Muscle of arm (tissue), 14 donors: ENCODE data around the gene AGMO. TPM values are rescaled to one million over a fixed set of nuclear protein-coding genes. Genes with fewer than 3 reads are reported as not detected.

Source experiments
- DNase-seq: peaks from one replicate; pipeline ENCODE4 v3.0.0-alpha.2; 2013
- long read RNA-seq, 11 donors: transcript quantifications; one replicate each; lab custom pipeline, GENCODE V29; 2026
- polyA plus RNA-seq, 12 donors: library from polyadenylated mRNA; unstranded; fragments of 120-200 nt; gene quantifications; one replicate each; pipeline ENCODE4 v1.2.1, GENCODE V29; 2013; ENCODE audit not compliant: insufficient read length in 12 of 12

The AGMO gene
- under 1 TPM in 10 of 12 donors, not detected in 2; 0.28 to 0.59 (median 0.37) TPM for polyA plus RNA-seq
- long read RNA-seq, donor 1, partial matches to known transcripts, result 0 of 1 reads
- long read RNA-seq, donor 1, other reads (novel, unspliced or antisense), result 0 of 1 reads
- long read RNA-seq, donor 2, result 0 reads
- long read RNA-seq, donor 3, result 0 reads
- long read RNA-seq, donor 4, result 0 reads
- long read RNA-seq, donor 5, result 0 reads
- long read RNA-seq, donor 6, result 0 reads
- long read RNA-seq, donor 7, result 0 reads
- long read RNA-seq, donor 8, result 0 reads
- long read RNA-seq, donor 9, result 0 reads
- long read RNA-seq, donor 10, result 0 reads
- long read RNA-seq, donor 11, result 0 reads

DNA sequence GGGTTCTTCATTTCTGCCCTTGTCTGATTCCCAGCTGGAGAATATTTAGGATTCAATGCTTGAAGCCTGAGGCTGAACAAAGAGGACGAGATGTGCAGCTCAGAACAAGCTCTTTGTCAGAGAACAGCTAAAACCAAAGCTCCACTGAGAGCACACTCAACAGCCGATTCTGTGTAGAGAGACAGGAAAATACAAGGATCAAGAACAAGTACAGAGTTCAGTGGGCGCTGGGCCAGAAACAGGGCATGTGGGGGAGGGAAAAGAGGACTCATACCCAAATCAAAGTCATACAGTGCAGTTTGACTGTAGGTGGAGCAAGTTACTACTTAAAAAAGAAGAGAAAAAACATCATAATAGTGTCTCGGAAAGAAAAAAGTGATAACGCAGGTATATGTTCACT is at the start of gene AGMO:
Gene AGMO, minus strand, starts transcription at position 181 of the 400 bp plus-strand sequence.
- DNase-seq, result no peak

DNA sequence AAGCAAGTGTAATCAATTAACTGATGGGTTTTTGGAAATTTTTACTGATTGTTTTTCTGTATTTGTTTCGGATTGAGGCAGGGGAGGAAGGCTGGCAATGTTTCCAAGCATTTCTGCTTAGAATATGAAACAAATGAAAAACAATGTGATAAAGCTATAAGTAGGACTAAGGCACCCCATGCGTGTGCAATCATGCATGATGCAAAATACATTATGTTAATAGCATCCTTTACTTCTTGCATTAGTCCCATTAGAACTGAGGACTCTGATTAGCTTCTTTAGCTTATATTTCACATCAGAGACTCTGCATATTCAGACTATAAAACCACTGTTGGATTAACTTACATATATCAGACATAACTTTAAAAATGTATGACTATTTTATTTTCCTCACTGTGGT is 48.7 kb upstream of the AGMO start:
- no peak for DNase-seq

DNA sequence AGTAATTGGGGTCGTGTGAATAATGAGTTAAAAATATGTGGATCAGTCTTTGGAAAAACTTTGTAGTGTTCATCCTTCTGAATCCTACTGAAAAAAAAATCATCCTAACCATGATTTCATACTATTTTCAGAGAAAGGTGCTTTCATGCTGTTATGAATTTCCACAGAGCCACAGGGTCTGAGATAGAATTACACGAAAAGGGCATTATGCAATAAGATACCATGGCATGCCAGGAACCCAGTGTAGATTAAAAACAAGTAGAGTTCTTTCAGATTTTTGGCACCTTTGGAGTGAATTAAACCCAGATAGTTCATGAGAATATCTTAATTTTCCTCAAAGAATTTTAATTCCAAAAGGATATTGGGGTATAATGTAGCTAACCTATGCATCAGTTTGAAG is 47.5 kb upstream of the AGMO start:
- DNase-seq, result no peak

DNA sequence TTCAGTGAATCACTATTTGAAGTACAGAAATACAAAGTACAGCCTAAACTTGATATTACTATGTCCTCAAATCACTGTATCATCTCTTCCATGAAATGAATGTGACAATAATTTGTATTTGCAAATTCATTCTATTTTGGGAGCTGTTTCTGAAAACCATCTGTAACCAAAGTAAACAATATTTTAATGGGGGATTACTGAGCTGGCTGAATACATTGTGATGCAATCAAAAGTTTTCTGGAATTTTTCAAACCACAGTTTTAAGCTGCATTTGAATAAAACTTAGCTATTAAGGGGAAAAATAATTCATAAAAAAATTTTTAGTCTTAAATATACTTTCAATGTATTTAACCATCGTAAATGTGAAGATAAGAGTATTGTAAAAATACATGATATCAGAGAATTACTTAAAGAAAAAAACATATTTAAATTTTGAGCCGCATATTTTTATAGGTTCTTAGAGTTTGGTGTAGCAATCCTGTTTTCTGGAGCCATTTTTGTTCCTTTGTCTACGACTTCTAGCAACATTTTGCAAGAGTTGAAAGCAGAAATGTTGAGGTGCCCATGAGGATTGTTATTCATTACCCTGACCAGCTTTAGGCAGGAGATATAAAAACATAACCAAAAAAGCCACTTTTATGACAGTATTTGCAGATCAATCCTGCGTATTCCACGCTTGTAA is 45.9 kb upstream of the AGMO start:
- no peak for DNase-seq

DNA sequence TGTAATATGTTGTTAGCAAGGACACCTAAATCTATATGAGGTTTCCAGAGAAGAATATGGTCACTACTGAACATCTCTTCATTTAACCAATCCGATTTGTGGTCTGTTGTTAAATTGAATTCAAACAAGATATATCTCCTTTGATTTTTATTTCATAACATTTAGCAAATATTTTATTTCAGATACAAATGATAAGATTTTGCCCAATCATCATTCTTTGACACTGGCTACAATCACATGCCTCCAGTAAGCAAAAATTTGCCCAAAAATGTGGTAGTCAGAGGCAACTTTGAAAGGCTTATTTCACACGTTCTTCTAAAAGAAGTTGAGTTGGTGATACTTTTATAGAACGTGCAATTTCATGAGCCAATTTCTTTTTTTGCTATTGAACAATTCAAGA is 44.7 kb upstream of the AGMO start:
- DNase-seq, result no peak

DNA sequence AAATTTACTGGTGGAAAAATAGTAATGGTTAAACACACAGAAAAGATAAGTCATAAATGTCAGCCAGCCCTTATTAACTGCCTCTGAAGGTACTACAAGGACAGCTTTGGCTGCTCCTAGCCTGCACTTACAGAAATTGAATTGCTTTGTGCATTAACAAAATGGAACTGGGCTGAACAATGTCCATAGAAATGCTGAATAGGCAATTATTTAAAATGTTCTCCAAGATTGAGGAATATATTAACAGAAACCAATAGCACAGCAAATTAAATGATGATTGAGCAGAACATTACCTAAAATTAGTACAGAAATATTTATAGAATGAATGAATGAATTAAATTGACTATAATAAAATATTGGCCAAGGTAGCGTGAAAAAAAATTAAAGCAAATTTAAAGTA is 42.4 kb upstream of the AGMO start:
- no peak for DNase-seq

DNA sequence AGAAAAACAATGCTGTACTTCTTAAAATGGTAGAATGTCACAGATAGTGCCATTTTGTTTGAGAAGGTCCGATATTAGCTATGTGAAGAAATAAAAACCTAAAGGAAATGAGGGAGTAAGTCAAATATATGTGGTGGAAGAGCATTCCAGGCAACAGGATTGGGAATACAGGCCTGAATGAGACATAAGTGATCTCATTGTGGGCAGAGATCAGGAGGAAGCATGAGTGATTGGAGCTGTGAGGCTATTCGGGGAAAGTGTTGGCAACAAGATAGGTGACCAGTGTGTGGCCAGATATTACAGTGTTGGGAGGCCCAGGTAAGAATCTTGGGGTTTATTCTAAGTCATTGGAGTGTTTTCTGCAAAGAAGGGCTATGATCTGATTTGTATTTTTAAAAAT is 41.3 kb upstream of the AGMO start:
- no peak for DNase-seq

DNA sequence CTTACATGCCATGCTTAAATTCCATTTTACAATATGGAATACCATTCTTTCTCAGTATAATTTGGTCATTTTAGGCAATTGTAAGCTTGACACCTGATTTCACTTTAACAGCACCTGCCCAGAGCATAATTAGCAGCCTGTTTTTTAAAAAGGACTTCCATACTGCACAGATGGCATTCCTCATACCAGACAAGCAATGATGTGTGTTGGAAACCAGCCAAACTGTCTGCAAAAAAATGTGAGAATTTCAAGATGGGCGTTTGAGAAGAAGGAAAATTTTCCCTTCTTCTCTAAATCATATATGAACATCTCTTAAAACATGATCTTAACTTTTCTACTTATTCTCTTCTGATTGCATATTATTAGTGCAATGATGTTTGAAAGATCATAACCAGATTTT is 40.4 kb upstream of the AGMO start:
- no peak for DNase-seq

DNA sequence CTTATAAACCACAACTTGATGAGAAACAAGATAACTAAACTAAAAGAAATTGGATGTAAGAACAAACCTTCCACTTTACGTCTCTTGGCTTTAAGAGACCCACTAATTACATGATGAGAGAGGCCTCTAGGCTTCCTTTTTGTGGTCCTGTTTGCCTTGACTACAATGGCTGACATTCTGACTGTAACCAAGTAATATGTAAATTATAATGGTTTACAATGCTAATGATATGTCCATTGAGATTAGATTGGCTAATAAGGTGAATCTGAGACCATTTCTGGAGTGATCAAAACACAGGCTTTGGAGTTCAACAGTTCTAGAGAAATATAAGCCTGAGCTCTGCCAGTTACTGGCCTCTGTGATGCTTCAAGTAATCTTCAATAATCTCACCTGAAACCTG is 39.4 kb upstream of the AGMO start:
- no peak for DNase-seq

DNA sequence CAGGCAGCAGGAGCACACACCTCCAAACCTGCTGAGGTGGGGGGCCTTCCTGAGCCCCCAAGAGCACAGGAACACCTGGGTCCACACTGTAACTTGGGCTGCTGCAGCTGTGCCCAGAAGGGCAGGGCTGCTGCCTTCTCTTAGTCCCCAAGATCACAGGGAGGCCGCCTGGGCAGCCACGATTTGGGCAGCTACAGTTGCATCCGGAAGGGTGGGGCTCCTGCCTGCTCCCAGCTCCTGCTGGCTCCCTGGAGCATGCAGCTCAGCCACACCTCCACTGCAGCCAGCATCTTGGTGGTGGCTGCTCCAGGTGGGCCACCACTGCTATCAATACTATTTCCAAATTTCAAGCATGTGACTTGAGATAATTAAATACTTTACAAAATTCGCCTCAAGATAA is 38.5 kb upstream of the AGMO start:
- no peak for DNase-seq

DNA sequence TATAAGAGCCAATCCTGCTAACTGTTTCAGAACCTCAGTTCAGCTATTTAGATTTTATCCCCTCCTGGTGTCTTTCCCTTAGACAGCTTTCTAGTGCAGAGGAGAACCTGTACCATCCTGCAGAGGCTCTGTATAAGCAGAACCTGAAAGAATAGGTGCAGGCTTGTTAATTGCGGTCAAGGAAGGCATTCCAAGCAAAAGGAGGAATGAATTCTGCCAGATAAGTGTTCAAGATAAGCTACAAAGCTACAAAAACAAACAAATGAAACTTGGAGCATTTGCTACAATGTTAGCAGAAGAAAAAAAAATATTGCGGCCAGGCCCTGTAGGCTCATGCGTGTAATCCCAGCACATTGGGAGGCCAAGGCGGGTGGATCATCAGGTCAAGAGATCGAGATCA is 32.6 kb upstream of the AGMO start:
- DNase-seq, result no peak

DNA sequence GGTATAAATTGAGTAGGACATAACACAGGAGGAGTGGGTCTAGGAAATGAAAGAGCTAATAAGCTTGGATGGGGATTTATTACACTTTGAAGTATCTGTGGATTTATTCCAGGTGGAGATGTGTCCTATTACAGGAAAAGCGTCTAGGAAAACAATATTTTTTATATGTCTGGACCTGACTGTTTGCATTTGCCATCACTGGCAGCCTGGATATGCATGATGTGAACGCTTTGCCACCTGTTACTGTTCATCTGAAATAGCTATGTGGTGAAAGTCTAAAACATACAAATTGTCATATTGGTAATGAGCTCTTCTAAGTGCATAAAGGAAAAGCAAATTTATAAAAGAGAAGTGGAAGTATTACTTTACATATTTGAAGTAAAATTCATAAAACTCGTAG is 31.6 kb upstream of the AGMO start:
- DNase-seq, result peak; percentile 40

DNA sequence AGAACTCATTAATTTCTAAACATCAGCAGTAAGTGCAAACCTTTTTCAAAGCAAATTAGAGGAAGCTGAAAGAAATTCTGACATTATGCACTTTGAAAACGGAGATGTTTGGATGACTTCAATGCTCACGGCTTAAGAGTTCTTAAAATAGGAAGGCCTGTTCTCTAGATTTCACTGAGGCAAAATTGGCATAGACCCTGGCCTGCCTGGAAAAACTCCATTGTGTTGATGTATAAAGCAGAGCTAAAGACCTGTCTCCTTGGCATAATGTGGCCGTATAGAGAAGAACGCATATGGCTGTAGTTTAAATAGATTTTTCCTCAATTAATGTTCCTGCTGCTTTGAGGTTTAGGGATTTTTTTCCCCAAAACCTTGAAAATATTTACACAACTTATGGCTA is 24.5 kb upstream of the AGMO start:
- peak; percentile 71 for DNase-seq

DNA sequence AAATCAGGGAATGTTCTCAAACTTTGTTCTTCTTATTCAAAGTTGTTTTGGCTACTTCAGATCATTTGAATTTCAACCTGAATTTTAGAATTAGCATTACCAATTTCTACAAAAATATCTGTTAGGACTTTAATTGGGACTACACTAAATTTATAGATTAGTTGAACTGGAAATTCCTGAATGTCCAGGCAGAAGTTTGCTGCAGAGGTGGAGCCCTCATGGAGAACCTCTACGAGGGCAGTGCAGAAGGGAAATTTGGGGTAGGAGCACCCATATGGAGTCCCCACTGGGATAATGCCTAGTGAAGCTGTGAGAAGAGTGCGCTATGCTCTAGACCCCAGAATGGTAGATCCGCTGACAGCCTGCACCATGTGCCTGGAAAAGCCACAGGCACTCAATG is 22.8 kb upstream of the AGMO start:
- DNase-seq, result no peak

DNA sequence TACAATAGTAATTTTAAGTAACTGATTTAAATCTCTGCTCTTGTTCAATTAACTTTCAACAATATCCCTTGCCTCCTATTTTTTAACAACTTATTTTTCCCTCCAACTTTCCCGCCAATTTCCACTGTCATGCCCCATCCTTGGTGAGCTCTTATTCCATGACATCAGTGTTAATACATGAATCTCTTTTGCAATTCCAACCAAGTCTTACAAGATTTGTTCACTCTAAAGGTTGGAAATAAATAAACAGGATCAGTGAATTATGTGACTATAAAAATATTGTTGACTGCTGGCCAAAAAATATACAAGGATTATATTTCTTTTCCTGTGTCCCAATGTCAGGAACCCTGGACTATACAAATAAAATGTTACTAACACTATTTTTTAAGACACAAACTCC is 21.0 kb upstream of the AGMO start:
- no peak for DNase-seq

DNA sequence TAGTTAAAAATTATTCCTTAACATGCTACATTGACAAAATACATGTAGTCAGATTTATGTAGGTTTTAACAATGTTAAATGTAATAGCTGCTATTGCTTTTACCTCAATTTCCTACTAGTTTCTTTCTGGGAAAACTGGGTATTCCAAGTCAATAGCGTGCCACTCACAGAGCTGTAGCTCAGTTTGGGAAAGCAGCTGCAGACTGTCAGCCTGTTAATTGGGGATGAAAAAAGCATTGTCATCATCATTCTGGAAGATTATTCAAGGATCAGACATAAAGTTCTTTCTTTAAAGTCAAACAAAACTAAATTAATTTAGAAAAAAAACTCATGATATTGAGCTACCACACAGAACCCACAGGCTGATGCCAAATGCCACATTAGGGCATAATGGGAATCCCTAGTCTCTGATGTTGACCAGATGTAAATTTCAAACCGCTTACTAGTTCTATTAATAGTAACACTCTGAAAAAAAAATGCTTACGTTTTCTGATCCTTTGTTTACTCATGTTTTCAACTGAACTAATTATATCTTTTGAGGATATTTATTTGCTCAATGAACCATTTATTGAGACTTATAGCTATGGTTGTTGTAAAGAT is 19.6 kb upstream of the AGMO start:
- DNase-seq, result no peak

DNA sequence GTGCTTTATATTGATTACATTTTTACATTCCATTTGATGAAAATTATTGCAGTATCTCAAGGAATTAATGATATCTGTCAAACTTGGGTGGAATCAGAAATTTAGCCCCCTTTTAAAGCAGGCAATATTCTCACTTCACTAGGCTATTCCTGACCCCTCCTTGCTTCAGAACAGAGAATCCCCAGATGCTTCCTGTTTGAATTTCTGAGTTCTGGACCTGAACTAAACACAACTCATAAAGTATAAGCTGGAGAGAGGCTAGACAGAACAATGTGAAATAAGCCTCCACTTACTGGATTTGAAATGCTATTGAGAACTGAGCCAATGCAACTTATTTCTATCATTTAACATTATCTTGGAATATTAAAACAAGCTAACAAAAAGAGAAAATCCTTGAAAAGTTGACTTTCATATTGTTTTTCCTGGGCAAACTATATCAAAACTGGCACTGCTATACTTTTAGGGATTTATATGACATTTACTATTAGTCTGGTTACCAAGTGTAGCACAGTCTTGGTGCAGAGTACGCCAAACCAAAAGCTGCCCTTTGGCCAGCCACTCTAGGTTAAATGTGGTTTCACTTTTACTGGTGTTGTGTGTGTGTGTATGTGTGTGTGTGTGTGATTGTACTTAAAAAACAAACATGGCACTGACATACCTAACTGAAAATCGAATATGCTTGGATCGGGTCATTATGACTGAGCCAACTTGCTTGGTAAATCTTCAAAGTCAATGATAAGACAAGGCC is 19.0 kb upstream of the AGMO start:
- no peak for DNase-seq

DNA sequence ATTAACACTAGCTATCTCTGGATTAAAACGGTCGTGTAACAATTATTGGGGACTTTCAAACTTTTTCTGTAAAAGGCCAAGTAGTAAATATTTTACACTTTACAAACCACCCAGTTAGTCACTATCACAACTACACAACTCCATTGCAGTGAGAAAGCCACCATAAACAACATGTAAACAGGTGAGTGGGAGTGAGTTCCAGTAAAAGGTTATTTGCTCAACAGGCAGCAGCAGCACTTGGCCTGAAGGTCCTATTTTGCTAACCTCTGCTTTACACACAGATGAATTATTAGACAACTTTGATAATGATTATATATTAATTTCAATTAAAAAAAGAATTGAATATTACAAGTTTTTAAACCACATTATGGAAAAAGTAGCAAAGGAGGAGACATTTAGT is 15.8 kb upstream of the AGMO start:
- no peak for DNase-seq

DNA sequence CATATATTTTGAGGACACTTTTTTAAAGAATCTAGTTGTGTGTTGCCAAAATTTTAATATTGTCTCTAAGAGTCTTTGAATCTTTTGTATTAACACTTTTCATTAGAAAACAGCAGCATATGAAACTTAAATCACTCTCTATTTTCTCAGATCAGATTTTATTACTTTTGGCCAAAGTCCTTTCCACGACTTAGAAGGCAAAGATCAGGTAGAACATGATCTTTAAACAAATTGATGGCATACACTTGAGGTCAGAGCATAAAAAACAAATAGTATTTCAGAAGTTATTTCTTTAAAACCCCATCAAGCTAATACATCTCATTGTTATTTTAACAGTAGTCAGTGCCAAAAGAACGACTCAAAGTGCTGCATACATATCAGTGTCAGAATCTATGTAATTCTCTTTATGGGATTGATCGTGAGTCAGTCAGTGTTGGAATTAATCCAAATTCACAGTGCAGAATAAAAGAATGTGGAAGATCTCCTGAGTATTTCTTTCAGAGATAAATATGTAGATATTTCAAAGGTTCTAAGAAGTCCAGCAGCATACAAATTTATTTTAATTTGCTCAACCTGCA is 9.6 kb upstream of the AGMO start:
- no peak for DNase-seq

DNA sequence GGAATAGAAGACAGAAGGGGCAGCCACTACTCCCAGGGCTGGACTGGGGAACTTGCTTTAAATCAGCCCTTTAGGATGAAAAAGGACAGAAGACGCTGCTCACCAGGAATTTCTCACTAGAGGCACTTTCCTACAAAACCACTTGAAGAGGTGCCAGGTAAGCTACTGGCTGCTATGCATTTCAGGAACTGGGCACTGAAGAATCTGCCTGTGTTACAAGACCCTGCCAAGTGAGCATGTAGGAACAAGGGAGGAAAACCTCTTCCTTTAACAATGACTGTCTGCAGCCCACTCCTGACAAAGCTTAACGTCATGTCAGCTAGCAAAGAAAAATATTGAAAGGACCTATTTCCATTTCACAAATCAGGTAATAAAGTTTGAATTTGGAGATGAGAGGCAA is 5.8 kb upstream of the AGMO start:
- DNase-seq, result no peak

DNA sequence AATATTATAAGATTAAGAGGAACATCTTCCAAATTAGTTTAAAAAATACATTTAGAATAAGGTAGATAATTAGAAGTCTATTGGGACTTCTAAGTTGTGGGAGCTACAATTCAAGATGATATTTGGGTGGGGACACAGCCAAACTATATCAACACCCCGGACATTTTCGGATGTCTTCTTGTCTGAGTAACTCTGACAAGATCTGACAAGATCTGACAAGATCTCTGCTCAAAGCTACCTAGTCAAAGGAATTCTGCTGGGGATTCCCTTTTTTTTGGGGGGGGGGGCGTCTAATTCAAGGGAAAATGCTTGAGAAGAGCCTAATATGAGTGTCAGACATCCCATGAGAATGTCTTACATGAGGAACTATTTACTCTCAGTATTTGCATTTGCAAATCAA is 5.2 kb upstream of the AGMO start:
- DNase-seq, result no peak

DNA sequence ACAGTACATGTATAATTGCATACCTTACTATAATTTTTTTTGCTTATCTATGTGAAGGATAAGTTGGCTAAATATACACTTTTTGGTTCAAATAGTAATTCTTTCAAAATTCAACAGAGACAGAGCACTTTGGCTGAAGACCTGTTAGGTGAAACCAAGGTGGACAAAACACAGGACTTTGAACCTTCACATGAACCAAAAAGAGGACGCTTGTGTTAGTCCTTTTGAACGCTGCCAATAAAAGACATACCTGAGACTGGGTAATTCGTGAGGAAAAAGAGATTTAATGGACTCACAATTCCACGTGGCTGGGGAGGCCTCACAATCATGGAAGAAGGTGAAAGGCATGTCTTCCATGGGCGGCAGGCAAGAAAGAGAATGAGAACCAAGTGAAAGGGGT is 4.7 kb upstream of the AGMO start:
- DNase-seq, result no peak
